HL-60 (cell line): ENCODE data around the gene IBTK.

Experiments
- DNase-seq, 2 experiments: peaks; one replicate each; pipeline ENCODE4 v3.0.0-alpha.2; 2010 to 2020; ENCODE audit warnings: low read depth in 1 of 2, low spot score in 1 of 2
- H3K27ac ChIP-seq: fragments of 250-450 bp; sonication (Bioruptor Pico); replicated peaks from 2 replicates; pipeline ENCODE4 v1.5.1; 2020; ENCODE audit warnings: mild to moderate bottlenecking, moderate library complexity
- H3K27me3 ChIP-seq: fragments of 250-450 bp; sonication (Bioruptor Pico); 2 replicates; pipeline ENCODE4 v1.5.1; 2021; ENCODE audit warnings: mild to moderate bottlenecking, moderate library complexity; ENCODE audit not compliant: insufficient read depth, poor library complexity, severe bottlenecking
- H3K4me3 ChIP-seq: replicated peaks from 2 replicates; pipeline ENCODE4 v1.5.1; 2011; ENCODE audit warnings: mild to moderate bottlenecking, control low read depth, low read length; ENCODE audit not compliant: insufficient read depth
- GABPA ChIP-seq: IDR thresholded peaks from 2 replicates; pipeline ENCODE4 v1.6.1; 2012; ENCODE audit warnings: low read depth
- POLR2AphosphoS5 ChIP-seq: IDR thresholded peaks from 2 replicates; pipeline ENCODE4 v1.6.1; 2012; ENCODE audit warnings: low read depth
- SPI1 ChIP-seq: IDR thresholded peaks from 2 replicates; pipeline ENCODE4 v1.6.1; 2012; ENCODE audit warnings: low read depth, mild to moderate bottlenecking, borderline replicate concordance
- TF ChIP-seq, protein P1 (sequence below): IDR thresholded peaks from 2 replicates; pipeline ENCODE4 v1.6.1; 2012; ENCODE audit warnings: low read depth; ENCODE audit not compliant: insufficient replicate concordance
- TF ChIP-seq, protein P2 (sequence below): IDR thresholded peaks from one replicate; pipeline ENCODE4 v1.5.1; 2011; ENCODE audit warnings: low read length, control low read depth, inconsistent platforms; ENCODE audit not compliant: insufficient read depth

Gene IBTK

DNA sequence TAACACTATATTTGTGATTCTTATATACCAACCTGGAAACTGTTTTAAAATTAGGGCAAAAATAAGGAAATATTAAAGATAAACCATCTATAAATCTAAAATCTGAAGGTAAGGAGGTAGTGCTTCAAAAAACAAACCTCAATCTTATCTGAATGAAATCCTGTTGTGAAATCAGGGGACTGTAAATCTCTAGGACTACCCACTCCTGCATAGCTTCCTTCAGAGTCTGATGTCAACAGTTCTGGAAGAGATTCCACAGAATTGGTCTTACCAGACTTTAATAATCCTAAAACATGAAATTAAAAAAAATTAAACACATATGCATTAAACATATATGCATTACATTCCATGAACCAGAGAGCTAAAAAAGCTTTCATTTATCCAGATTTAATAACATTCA is 51.4 kb downstream of the IBTK start:
- DNase-seq: no peak
- Histone ChIP-seq H3K27ac (no peak overlapping the region), H3K4me3 (no peak overlapping the region), H3K27me3 (no peaks in the 10 kb centered on the region)
- TF ChIP-seq GABPA: no peak
- no peak for TF ChIP-seq SPI1
- TF ChIP-seq POLR2AphosphoS5: no peak
- TF ChIP-seq, protein P1, sequence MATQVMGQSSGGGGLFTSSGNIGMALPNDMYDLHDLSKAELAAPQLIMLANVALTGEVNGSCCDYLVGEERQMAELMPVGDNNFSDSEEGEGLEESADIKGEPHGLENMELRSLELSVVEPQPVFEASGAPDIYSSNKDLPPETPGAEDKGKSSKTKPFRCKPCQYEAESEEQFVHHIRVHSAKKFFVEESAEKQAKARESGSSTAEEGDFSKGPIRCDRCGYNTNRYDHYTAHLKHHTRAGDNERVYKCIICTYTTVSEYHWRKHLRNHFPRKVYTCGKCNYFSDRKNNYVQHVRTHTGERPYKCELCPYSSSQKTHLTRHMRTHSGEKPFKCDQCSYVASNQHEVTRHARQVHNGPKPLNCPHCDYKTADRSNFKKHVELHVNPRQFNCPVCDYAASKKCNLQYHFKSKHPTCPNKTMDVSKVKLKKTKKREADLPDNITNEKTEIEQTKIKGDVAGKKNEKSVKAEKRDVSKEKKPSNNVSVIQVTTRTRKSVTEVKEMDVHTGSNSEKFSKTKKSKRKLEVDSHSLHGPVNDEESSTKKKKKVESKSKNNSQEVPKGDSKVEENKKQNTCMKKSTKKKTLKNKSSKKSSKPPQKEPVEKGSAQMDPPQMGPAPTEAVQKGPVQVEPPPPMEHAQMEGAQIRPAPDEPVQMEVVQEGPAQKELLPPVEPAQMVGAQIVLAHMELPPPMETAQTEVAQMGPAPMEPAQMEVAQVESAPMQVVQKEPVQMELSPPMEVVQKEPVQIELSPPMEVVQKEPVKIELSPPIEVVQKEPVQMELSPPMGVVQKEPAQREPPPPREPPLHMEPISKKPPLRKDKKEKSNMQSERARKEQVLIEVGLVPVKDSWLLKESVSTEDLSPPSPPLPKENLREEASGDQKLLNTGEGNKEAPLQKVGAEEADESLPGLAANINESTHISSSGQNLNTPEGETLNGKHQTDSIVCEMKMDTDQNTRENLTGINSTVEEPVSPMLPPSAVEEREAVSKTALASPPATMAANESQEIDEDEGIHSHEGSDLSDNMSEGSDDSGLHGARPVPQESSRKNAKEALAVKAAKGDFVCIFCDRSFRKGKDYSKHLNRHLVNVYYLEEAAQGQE: no peak
- TF ChIP-seq, protein P2, sequence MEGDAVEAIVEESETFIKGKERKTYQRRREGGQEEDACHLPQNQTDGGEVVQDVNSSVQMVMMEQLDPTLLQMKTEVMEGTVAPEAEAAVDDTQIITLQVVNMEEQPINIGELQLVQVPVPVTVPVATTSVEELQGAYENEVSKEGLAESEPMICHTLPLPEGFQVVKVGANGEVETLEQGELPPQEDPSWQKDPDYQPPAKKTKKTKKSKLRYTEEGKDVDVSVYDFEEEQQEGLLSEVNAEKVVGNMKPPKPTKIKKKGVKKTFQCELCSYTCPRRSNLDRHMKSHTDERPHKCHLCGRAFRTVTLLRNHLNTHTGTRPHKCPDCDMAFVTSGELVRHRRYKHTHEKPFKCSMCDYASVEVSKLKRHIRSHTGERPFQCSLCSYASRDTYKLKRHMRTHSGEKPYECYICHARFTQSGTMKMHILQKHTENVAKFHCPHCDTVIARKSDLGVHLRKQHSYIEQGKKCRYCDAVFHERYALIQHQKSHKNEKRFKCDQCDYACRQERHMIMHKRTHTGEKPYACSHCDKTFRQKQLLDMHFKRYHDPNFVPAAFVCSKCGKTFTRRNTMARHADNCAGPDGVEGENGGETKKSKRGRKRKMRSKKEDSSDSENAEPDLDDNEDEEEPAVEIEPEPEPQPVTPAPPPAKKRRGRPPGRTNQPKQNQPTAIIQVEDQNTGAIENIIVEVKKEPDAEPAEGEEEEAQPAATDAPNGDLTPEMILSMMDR: no peak

DNA sequence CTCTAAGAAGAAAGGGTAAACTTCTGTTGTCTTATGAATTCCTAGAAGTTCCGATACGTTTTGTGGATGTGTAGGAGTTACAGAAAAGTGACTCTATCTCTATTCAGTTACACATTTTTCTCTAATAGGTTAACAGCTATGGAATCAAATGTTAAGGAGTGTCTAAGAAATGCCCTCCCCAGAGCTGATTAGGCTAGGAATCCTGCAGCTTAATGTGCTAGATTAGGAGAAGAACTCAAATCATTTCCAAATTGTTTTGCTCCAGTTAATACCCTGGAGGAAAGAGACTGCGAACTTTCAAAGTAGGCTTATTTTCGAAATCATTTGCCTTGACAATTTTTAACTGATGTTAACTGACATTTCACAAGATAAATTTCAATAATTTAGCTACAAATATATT is 51.9 kb downstream of the IBTK start:
- Histone ChIP-seq H3K4me3 (no peak overlapping the region), H3K27ac (no peak overlapping the region), H3K27me3 (no peaks in the 10 kb centered on the region)
- DNase-seq: no peak
- TF ChIP-seq GABPA: no peak
- no peak for TF ChIP-seq SPI1
- no peak for TF ChIP-seq POLR2AphosphoS5
- TF ChIP-seq, protein P2: no peak
- TF ChIP-seq, protein P1: no peak

DNA sequence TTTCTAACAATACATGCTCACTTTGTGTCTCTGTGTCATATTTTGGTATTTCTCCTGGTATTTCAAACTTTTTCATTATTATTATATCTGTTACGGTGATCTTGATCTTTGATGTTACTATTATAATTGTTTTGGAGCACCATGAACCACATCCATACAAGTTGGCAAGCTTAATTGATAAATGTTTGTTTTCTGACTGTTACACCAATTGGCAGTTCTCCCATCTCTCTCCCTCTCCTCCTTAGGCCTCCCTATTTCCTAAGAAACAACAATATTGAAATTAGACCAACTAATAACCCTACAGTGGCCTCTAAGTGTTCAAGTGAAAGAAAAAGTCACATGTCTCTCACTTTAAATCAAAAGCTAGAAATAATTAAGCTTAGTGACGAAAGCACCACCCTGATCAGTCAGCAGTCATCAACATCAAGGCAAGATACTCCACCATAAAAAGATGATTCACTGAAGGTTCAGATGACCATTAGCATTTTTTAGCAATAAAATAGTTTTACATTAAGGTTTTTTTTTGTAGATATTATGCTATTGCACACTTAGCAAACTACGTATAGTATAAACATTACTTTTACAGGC is 61.5 kb downstream of the IBTK start:
- Histone ChIP-seq H3K4me3 (no peak overlapping the region), H3K27ac (no peak overlapping the region), H3K27me3 (no peaks in the 10 kb centered on the region)
- no peak for DNase-seq
- no peak for TF ChIP-seq GABPA
- no peak for TF ChIP-seq POLR2AphosphoS5
- TF ChIP-seq SPI1: no peak

DNA sequence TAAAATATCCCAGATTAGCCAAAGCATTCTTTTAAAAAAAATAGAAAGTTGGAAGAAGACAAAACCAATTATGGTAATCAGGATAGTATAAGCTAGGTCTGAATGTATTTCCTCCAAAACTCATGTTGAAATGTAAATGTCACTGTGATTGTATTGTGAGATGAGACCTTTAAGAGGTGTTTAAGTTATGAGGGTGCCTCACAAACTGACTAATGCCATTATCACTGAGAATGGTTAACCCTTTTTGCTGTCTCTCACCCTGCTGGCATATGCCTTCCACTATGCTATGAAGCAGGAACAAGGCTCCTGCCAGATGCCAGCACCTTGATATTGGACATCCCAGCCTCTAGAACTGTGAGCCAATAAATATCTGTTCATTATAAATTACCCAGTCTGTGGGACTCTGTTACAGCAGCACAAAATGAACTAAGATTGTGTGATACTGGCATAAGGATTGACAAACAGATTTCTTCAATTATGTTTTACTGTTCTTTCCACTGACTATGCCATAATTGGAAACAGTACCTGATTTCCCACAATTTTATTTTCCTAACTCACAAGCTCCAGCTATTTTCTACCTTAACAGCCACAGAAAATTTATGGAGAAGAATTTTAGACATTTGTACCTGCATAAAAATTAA is 63.8 kb downstream of the IBTK start:
- TF ChIP-seq, protein P1: no peak
- TF ChIP-seq GABPA (no peak), SPI1 (no peak), POLR2AphosphoS5 (no peak)
- TF ChIP-seq, protein P2: no peak
- no peak for DNase-seq
- no peaks in the 10 kb centered on the region for H3K27me3 ChIP-seq
- no peak overlapping the region for H3K4me3 ChIP-seq
- no peak overlapping the region for H3K27ac ChIP-seq
